GM21381 (cell line): ENCODE measurements around the gene ABCA10.
A peak's percentile ranks its signal among the peaks of the same experiment; 100 is the strongest.
"Not testable (repeated sequence)": the region's sequence is repeated elsewhere in the genome, so short reads cannot be mapped to it uniquely, and the experiment has no call there.

ENCODE experiments used
- ATAC-seq: cut with Tn5 transposase; IDR thresholded peaks from one replicate; pipeline ENCODE4 v1.9.1; 2021; ENCODE audit warnings: mild to moderate bottlenecking, moderate library complexity; ENCODE audit not compliant: unreplicated experiment

Gene ABCA10, protein sequence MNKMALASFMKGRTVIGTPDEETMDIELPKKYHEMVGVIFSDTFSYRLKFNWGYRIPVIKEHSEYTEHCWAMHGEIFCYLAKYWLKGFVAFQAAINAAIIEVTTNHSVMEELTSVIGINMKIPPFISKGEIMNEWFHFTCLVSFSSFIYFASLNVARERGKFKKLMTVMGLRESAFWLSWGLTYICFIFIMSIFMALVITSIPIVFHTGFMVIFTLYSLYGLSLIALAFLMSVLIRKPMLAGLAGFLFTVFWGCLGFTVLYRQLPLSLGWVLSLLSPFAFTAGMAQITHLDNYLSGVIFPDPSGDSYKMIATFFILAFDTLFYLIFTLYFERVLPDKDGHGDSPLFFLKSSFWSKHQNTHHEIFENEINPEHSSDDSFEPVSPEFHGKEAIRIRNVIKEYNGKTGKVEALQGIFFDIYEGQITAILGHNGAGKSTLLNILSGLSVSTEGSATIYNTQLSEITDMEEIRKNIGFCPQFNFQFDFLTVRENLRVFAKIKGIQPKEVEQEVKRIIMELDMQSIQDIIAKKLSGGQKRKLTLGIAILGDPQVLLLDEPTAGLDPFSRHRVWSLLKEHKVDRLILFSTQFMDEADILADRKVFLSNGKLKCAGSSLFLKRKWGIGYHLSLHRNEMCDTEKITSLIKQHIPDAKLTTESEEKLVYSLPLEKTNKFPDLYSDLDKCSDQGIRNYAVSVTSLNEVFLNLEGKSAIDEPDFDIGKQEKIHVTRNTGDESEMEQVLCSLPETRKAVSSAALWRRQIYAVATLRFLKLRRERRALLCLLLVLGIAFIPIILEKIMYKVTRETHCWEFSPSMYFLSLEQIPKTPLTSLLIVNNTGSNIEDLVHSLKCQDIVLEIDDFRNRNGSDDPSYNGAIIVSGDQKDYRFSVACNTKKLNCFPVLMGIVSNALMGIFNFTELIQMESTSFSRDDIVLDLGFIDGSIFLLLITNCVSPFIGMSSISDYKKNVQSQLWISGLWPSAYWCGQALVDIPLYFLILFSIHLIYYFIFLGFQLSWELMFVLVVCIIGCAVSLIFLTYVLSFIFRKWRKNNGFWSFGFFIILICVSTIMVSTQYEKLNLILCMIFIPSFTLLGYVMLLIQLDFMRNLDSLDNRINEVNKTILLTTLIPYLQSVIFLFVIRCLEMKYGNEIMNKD (N-terminal part only)

DNA sequence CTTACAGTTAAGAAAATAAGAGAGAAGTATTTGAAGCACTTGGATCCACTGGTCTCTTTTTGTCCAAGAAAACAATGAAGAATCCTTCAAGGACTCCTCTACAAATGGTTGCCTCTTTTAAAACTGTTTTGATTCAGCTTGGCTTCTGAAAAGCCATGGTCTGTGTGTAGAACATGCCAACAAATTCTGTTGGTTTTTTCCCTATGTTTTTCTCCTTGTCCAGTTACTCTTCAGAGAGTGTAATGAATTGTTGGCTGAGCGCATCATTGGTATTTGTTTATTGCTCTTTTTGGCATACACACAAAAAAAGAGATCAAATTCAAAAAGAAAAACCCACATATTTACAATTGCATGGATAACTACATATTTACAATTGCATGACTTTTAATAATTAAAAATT is at the start of gene ABCA10:
Gene ABCA10 (minus strand): TSS at position 249 of the 400 bp plus-strand sequence. CDS start 3,466 bp downstream, outside the sequence.
- no peak for ATAC-seq

- not testable (repeated sequence) for ATAC-seq
These were observed 47.7 kb upstream of the ABCA10 start for GRCh38 chr17:69276279-69276678.

- no peak for ATAC-seq
These were observed 47.1 kb upstream of the ABCA10 start for GRCh38 chr17:69275751-69276150.

DNA sequence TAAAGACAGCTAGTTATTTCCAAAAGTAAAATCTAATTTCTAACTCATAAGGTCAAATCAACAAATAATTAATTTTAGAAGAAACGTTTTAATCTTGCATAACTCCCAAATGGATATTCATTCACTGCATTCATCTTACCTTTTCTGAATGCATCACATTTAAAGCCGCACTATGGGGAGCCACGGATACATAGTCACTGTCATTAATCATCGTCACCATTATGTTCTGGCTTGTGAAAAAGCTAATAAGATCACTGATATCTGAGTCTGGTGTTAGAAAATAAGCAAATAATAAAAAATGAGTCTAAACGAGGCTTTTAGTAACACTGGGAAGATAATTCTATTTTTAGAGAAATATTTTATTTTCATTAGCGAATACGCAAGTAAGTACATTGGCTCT is 42.4 kb upstream of the ABCA10 start:
- no peak for ATAC-seq

- ATAC-seq = no peak
These were observed 40.7 kb upstream of the ABCA10 start for GRCh38 chr17:69269131-69269998.

- no peak for ATAC-seq
These were observed 40.0 kb upstream of the ABCA10 start for GRCh38 chr17:69268543-69269014.

- no peak for ATAC-seq
These were observed 38.6 kb upstream of the ABCA10 start for GRCh38 chr17:69267219-69267618.

DNA sequence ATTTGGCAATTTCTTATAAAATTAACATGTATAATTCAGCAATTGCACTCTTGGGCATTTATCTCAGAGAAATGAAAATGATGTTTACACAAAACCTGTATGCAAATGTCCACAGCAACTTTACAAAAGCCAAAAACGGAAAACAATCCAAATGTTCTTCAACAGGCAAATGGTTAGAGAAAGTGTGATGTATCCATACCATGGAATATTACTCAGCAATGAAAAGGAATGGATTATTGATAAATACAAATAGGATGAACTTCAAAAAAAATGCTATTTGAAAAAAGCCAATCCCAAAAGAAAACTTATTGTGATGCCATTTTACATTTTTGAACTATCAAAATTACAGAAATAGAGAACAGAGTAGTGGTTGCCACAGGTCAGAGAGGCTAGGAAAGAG is 37.2 kb upstream of the ABCA10 start:
- ATAC-seq = no peak

DNA sequence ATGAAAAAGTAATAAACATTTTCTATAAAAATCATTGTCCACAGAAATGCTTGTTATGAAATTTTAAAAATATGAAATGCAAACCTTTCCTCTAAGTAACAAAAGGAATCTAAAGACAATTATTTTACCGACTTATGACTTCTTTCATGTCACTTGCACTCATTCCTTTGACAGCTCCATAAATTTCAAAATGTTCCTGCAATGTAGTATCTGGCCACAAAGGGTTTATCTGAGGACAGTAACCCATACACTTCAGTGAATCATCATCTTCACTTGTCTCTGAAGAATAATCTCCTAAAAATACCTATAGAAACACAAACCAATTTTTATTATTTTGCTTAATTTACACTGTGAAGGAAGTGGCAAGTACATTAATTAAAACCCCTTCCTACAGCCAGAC is 25.6 kb upstream of the ABCA10 start:
- no peak for ATAC-seq

- no peak for ATAC-seq
These were observed 22.0 kb upstream of the ABCA10 start for GRCh38 chr17:69250641-69251040.

DNA sequence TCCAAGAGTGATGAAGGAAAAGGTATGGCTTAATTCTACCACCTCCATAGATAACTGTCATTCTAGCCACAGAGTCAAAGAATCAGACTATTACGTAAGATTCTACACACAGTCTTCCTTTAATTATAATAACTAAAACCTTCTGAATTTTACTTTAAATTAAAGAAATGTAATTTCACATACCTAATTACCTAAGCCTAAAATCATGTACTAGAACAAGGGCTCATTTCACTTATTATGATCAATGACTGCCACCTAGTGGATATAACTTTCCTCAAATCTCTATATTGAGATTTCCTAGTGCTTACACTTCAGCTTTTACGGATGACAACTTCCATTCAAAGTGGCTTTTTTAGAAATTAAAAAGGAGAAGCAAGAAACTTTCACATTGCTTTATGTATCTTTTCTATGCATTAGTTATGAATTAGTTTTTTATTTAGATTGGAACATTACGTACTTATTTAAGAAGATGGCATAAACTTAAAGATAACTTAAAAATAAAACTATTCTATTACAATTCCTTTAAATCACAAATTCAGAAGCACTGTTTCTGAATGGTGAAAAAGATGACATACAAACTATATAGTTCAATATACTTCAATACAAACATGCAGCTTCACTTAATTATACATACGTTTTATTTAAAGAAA is 18.2 kb upstream of the ABCA10 start:
- no peak for ATAC-seq

DNA sequence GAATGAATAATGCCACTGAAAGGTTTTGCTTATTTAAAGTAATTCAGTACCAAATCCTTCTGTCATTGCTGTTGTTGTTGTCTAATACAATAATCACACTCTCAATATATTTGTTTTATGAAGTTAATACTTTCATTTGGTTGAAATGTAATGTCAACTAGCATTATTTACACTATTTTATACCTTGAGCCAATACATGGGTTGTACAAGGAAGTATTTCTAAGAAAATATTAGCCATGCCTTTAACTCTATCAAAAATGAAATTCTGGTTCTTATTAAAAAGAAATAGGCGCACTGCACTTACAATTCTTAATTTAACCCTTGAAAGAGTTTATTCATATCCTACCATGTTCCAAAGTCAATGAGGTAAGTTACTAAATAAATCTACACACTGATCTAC is 17.6 kb upstream of the ABCA10 start:
- no peak for ATAC-seq

DNA sequence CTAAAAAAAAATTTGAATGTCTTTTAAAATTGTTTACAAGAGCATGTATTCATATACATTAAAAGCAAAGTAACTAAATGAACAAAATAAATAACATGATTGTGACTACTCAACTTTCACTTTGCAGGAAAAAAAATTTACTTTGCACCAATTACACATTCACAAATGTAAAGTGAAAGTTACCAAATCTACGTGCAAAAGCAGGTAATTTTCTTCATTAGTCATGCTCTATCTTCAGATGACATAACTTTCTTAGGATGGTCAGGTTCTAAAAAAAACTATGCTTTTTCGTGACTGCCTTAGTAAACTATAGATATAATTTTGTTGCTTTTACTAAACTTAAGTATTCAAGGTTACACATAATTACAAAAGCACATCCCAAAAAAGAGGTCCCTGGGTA is 17.0 kb upstream of the ABCA10 start:
- no peak for ATAC-seq

DNA sequence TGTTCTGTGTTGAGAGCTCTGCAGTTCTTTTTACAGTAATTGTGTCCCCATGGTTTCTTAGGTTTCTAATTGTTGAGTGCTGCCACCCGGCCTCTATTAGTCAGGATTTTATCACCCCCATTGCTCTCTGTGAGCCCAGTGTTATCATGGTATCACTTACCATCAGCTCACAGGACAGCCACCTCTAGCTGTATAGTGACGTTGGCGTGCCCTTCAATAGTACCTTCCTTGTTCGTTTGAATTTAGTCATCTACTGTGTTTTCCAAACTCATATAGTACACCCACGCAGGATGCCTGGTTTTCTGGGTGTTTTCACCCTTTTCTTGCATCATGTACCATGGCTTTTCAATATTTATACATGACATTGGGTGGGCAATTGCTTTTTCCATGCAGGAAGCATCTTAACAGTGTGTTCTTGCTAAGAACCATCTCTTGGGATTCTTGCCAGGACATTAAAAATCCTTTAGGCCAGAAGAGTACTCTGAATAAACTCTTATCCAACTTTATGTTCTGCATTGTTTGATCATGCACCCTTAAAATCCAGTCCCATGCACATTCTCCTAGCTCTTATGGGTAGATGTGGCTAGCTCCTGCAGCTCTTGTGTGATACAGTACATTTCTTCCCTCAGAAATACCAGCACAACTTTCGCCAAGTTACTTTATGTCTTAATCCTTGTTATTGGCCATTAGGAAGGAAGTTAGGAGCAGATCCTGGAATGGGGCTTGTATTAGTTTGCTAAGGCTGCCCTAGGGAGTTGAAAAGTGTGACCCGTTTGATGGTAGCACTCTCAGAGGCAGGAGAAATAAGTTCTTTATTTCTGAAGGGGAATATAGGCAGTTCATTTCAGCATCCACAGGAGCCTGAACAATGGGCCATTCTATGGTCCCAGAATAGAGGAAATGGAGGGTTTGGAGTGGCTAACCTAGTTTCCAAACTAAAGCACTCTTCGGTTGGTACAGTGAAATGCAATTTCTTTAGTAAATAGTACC is 11.3 kb upstream of the ABCA10 start:
- no peak for ATAC-seq

GRCh38 chr17:69236946-69237345 is 8.3 kb upstream of the ABCA10 start:
- no peak for ATAC-seq

GRCh38 chr17:69236464-69236863 is 7.8 kb upstream of the ABCA10 start:
- no peak for ATAC-seq

- ATAC-seq = peak; percentile 92
These were observed 6.9 kb upstream of the ABCA10 start for GRCh38 chr17:69235338-69236058.

DNA sequence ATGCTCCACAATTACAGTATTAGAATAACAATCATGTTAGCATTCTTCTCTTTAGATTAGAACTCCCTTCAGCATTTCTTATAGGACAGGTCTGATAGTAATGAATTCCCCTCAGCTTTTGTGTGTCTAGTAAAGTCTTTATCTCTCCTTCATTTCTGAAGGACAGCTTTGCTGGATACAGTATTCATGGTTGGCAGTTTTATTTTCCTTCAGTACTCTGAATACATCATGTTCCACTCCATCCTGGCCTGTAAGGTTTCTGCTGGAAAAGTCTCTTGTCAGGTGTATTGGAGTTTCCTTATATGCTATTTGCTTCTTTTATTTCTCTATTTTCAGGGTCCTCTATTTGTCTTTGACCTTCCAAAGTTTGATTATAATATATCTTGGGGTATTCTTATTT is 4.0 kb upstream of the ABCA10 start:
- no peak for ATAC-seq
